A549 treated with DMSO at 1 μM for 4 hours (cell line): ENCODE measurements around the gene PSMG2. TPM values are rescaled to one million over a fixed set of nuclear protein-coding genes. Genes with fewer than 3 reads are reported as not detected.

ENCODE experiments used
- total RNA-seq: library from RNA; stranded (reverse); fragments of 200-300 nt; extraction: Qiagen RNA extraction; gene quantifications from 5 replicates; pipeline ENCODE4 v1.2.3, GENCODE V29; 2022; ENCODE audit warnings: low read depth

PSMG2 gene, protein sequence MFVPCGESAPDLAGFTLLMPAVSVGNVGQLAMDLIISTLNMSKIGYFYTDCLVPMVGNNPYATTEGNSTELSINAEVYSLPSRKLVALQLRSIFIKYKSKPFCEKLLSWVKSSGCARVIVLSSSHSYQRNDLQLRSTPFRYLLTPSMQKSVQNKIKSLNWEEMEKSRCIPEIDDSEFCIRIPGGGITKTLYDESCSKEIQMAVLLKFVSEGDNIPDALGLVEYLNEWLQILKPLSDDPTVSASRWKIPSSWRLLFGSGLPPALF
- total RNA-seq: 69.1 to 81.0 TPM (median 74.3 TPM) in 5 replicates

GRCh38 chr18:12702221-12703095 lies at the start of gene PSMG2, which contains the start of gene CEP76:
PSMG2 (plus strand) TSS chr18:12703042; CDS start chr18:12703108, 66 bp downstream.
CEP76 (minus strand) TSS chr18:12702723; CDS start chr18:12702548, 175 bp downstream.

GRCh38 chr18:12657684-12658425 lies 45.0 kb upstream of the PSMG2 start, which contains the start of gene SPIRE1:
SPIRE1 (minus strand) TSS chr18:12658107; CDS start chr18:12657866, 241 bp downstream.

Other genes with a start within 250 kb of the PSMG2 start
- gene SPIRE1, start 44.9 kb upstream of the PSMG2 start, total RNA-seq: 16.4 to 26.9 TPM (median 20.4 TPM) in 5 replicates
- gene CEP76, start 319 bp upstream of the PSMG2 start, total RNA-seq: 6.4 to 9.2 TPM (median 8.4 TPM) in 5 replicates
- 21.5 to 26.1 TPM (median 25.1 TPM) in 5 replicates for gene PTPN2, start 181.2 kb downstream of the PSMG2 start, total RNA-seq
- gene SEH1L, start 245.0 kb downstream of the PSMG2 start, total RNA-seq: 27.6 to 31.5 TPM (median 31.2 TPM) in 5 replicates